Keratinocyte (primary cell): ENCODE data around the gene FMN2.

ENCODE experiments used
- CTCF ChIP-seq, 3 experiments: IDR thresholded peaks in 1 of 3; conservative IDR thresholded peaks in 1 of 3; optimal IDR thresholded peaks in 1 of 3; 2 replicates in 2 of 3; 3 replicates in 1 of 3; pipeline versions ENCODE3 to v1.5.1; 2011; ENCODE audit warnings: low read length in 3 of 3, mild to moderate bottlenecking in 3 of 3, moderate library complexity in 2 of 3, control low read depth in 1 of 3, inconsistent platforms in 1 of 3; ENCODE audit not compliant: insufficient read depth in 2 of 3; ENCODE audit errors: extremely low read depth in 1 of 3
- EZH2 ChIP-seq: IDR thresholded peaks from one replicate; pipeline ENCODE4 v1.6.1; 2012; ENCODE audit warnings: inconsistent platforms, mild to moderate bottlenecking, low read length, moderate library complexity

- no peak for TF ChIP-seq CTCF (optimal IDR thresholded peaks at IDR 0.05 in 1 of 3, IDR thresholded peaks at IDR 0.05 in 1 of 3, conservative IDR thresholded peaks at IDR 0.05 in 1 of 3; ENCODE audit: extremely low read depth in 1 of 3, insufficient read depth in 2 of 3, low read length in 3 of 3)
- TF ChIP-seq EZH2: no peak
Measured at GRCh38 chr1:240134113-240134512, 42.4 kb downstream of the FMN2 start.
